ENCODE data around the gene DPYD.

DPYD gene

DNA sequence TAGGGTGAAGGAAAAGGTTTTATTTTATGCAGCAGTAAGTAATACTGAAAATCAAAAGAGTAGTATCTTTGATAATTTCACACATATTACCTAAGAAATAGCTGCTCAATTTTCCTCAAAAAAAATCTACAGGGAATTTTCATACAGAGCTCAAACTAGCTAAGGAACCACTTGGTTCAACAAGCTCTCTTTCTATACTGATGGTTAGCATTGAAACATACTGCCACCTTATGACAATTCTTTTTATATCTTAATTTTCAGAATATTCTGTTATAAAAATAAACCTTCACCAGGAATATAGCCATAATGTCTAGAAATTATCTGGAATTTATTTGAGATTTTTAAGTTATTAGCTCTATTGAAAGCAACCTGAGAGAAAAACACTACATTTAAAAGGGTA is 142.1 kb downstream of the DPYD start:
- no peak for DNase-seq (ENCODE audit: low spot score)
- TF ChIP-seq, protein P1, sequence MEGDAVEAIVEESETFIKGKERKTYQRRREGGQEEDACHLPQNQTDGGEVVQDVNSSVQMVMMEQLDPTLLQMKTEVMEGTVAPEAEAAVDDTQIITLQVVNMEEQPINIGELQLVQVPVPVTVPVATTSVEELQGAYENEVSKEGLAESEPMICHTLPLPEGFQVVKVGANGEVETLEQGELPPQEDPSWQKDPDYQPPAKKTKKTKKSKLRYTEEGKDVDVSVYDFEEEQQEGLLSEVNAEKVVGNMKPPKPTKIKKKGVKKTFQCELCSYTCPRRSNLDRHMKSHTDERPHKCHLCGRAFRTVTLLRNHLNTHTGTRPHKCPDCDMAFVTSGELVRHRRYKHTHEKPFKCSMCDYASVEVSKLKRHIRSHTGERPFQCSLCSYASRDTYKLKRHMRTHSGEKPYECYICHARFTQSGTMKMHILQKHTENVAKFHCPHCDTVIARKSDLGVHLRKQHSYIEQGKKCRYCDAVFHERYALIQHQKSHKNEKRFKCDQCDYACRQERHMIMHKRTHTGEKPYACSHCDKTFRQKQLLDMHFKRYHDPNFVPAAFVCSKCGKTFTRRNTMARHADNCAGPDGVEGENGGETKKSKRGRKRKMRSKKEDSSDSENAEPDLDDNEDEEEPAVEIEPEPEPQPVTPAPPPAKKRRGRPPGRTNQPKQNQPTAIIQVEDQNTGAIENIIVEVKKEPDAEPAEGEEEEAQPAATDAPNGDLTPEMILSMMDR (IDR thresholded peaks at IDR 0.05; ENCODE audit: extremely low read depth, missing control alignments): no peak

DNA sequence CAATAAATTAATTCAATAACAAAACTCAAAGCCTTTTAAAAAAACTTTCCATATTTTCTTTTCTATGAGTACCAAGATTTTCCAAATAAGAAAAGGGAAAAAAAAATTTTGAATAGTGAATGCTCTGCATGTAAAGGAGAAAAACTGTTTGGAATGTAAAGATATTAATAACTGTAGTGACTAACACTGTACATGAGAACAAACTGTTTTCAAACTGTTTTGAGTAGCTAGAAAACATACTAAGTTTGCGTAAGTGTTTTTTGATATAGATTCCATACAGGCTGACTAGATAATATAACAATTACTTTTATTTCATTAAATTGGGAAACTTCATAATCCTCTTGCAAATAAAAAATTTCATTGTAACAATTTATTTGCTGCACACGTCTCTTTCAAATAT is 150.5 kb downstream of the DPYD start:
- TF ChIP-seq, protein P1 (IDR thresholded peaks at IDR 0.05; ENCODE audit: extremely low read depth, missing control alignments): no peak
- DNase-seq (ENCODE audit: low spot score): no peak

DNA sequence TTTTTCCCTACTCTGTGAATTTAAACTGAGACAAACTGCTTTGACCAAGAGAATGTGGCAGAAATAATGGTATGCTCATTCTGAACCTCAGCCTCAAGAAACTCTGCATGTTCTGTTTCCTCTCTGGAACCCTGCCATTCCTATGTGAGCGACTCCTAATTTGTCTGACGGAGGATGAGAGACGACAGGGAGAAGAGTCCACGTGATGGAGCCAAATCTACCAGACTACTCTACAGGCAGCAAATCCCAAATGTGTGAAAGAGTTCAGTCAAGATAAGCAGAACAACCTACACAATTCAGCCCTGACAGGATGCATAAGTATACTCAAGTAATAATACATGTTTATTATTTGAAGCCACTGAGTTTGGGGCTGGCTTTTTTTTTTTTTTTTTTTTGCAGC is 153.5 kb downstream of the DPYD start:
- no peak for DNase-seq (ENCODE audit: low spot score)
- TF ChIP-seq, protein P1 (IDR thresholded peaks at IDR 0.05; ENCODE audit: extremely low read depth, missing control alignments): no peak

DNA sequence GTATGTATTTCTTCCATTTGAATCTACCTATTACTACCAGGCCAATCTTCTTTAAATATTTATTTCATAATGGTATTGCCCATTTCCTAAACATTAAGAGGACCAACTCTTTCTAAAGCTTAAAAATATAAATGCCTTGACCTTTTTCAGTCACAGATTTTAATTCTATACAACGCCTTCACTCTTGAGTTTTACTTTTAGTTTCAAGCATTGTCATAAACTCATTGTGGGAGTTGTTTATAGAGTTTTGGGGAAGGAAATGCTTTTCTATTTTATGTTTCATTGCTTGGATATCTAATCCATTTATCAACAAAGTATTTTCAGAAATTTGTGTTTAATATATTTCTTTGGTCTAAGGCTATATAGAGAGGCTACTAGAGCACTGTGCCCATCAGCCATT is 155.8 kb downstream of the DPYD start:
- TF ChIP-seq, protein P1 (IDR thresholded peaks at IDR 0.05; ENCODE audit: extremely low read depth, missing control alignments): no peak

DNA sequence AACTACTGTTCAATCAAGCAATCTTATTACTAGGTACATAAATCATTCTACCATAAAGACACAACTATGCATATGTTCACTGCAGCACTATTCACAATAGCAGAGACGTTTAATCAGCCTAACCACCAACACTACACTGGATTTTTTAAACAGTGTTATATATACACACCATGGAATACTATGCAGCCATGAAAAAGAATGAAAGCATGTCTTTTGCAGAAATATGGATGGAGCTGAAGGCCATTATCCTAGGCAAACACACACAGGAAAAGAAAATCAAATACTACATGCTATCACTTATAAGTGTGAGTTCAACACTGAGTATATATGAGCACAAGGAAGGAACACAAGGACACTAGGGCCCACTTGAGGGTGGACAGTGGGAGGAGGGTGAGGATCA is 159.2 kb downstream of the DPYD start:
- DNase-seq (ENCODE audit: low spot score): no peak
- TF ChIP-seq, protein P1 (IDR thresholded peaks at IDR 0.05; ENCODE audit: extremely low read depth, missing control alignments): no peak

More for the DNA sequence above, 155.8 kb downstream of the DPYD start:
- no peak for DNase-seq (ENCODE audit: low spot score)

DNA sequence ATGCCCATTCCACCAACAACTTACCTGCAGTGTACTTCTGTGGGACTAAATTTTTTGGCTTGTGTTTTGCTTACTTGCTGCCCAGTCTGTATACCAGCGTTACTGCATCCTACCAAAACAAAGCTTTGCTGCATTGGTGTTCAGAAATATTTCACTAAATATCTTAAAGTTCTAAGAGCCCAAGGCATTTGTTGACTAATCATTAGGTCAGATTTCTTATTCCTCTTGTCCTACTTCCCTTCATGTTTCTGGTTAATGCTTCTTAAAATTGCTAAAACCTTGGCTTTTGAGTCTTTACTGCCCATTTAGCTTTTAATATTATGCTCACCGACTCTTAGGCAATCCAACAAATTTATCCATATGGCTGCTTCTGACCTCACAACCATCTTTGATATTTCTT is 161.8 kb downstream of the DPYD start:
- TF ChIP-seq, protein P1 (IDR thresholded peaks at IDR 0.05; ENCODE audit: extremely low read depth, missing control alignments): no peak
- no peak for DNase-seq (ENCODE audit: low spot score)

DNA sequence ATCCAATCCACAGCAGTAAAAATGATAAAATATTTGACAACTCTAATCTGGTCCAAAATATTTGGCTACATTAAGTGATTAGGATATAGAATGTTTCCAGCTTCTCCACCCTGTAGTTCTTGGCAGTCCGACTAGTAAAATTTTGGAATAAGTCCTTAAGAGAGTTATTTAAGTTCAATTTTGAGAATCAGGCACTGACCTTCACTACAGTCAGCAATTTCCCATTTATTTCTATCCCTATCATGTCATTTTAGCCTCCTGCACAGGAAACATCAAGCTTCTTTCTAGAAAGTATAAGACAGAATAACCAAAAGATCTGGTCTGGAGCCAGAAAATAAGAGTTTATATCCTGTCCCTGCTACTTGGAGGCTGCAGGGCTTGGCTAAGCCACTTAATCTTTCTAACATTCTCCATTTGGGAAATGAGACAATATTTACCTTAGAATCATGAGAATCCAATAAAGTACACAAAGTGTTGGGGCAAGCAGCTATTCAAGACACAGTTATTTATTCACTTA is 162.2 kb downstream of the DPYD start:
- no peak for DNase-seq (ENCODE audit: low spot score)
- TF ChIP-seq, protein P1 (IDR thresholded peaks at IDR 0.05; ENCODE audit: extremely low read depth, missing control alignments): no peak

Data from GM20000 (cell line).